ENCODE data around the gene CCDC102B. TPM values are rescaled to one million over a fixed set of nuclear protein-coding genes. Genes with fewer than 3 reads are reported as not detected.

Gene CCDC102B
- total RNA-seq, 1 donor from 2014 or later, result 6.5 TPM

- peaks cover 13% of the 10 kb centered on the region for H3K4me1 Mint-ChIP-seq
- H3K9me3 Mint-ChIP-seq, result no peaks in the 10 kb centered on the region
- H3K36me3 Mint-ChIP-seq (ENCODE audit: low read depth), result no peaks in the 10 kb centered on the region
- no peak overlapping the region for H3K4me3 Mint-ChIP-seq
- no peak for DNase-seq (ENCODE audit: low read depth, low spot score)
- H3K27ac Mint-ChIP-seq (ENCODE audit: unreplicated experiment), result no peak overlapping the region
- H3K27me3 Mint-ChIP-seq (ENCODE audit: low read depth), result no peaks in the 10 kb centered on the region
- no peak for TF ChIP-seq CTCF (conservative IDR thresholded peaks at IDR 0.05)
These were observed 41.8 kb downstream of the CCDC102B start for GRCh38 chr18:68839701-68840100.

GRCh38 chr18:68840554-68841263 is 42.8 kb downstream of the CCDC102B start:
- H3K27me3 Mint-ChIP-seq (ENCODE audit: low read depth), result no peaks in the 10 kb centered on the region
- H3K4me3 Mint-ChIP-seq, result no peak overlapping the region
- TF ChIP-seq CTCF (conservative IDR thresholded peaks at IDR 0.05), result no peak
- H3K36me3 Mint-ChIP-seq (ENCODE audit: low read depth), result no peaks in the 10 kb centered on the region
- no peaks in the 10 kb centered on the region for H3K9me3 Mint-ChIP-seq
- no peak for DNase-seq (ENCODE audit: low read depth, low spot score)
- H3K4me1 Mint-ChIP-seq, result peaks cover 13% of the 10 kb centered on the region
- peak overlapping the region; percentile 10 for H3K27ac Mint-ChIP-seq (ENCODE audit: unreplicated experiment)

- TF ChIP-seq CTCF (conservative IDR thresholded peaks at IDR 0.05), result no peak
- no peak for DNase-seq (ENCODE audit: low read depth, low spot score)
- no peak overlapping the region for H3K27ac Mint-ChIP-seq (ENCODE audit: unreplicated experiment)
- no peaks in the 10 kb centered on the region for H3K36me3 Mint-ChIP-seq (ENCODE audit: low read depth)
- H3K4me1 Mint-ChIP-seq, result peaks cover 13% of the 10 kb centered on the region
- no peak overlapping the region for H3K4me3 Mint-ChIP-seq
- no peaks in the 10 kb centered on the region for H3K9me3 Mint-ChIP-seq
- H3K27me3 Mint-ChIP-seq (ENCODE audit: low read depth), result no peaks in the 10 kb centered on the region
These were observed 43.4 kb downstream of the CCDC102B start for GRCh38 chr18:68841301-68841700.

GRCh38 chr18:68842951-68843350 is 45.1 kb downstream of the CCDC102B start:
- no peaks in the 10 kb centered on the region for H3K36me3 Mint-ChIP-seq (ENCODE audit: low read depth)
- H3K4me1 Mint-ChIP-seq, result peaks cover 13% of the 10 kb centered on the region
- no peak overlapping the region for H3K4me3 Mint-ChIP-seq
- no peak for DNase-seq (ENCODE audit: low read depth, low spot score)
- H3K9me3 Mint-ChIP-seq, result no peaks in the 10 kb centered on the region
- no peak for TF ChIP-seq CTCF (conservative IDR thresholded peaks at IDR 0.05)
- H3K27ac Mint-ChIP-seq (ENCODE audit: unreplicated experiment), result no peak overlapping the region
- H3K27me3 Mint-ChIP-seq (ENCODE audit: low read depth), result no peaks in the 10 kb centered on the region

GRCh38 chr18:68843473-68844089 is 45.7 kb downstream of the CCDC102B start:
- peaks cover 13% of the 10 kb centered on the region for H3K4me1 Mint-ChIP-seq
- H3K36me3 Mint-ChIP-seq (ENCODE audit: low read depth), result no peaks in the 10 kb centered on the region
- DNase-seq (ENCODE audit: low read depth, low spot score), result no peak
- H3K4me3 Mint-ChIP-seq, result no peak overlapping the region
- no peaks in the 10 kb centered on the region for H3K9me3 Mint-ChIP-seq
- no peak overlapping the region for H3K27ac Mint-ChIP-seq (ENCODE audit: unreplicated experiment)
- no peaks in the 10 kb centered on the region for H3K27me3 Mint-ChIP-seq (ENCODE audit: low read depth)
- TF ChIP-seq CTCF (conservative IDR thresholded peaks at IDR 0.05), result peak; percentile 17

Data from neural crest cell (in vitro differentiated cells).